B cell (primary cell): ENCODE data around the gene CCDC137. TPM values are rescaled to one million over a fixed set of nuclear protein-coding genes. Genes with fewer than 3 reads are reported as not detected.
A peak's percentile ranks its signal among the peaks of the same experiment; 100 is the strongest.

ENCODE experiments used
- ATAC-seq: fragments of 200-7000 bp; cut with Tn5 transposase; one replicate; pipeline ENCODE4 v1.10.0; 2021; ENCODE audit warnings: low read depth, mild to moderate bottlenecking, moderate number of reproducible peaks, moderate library complexity
- CTCF ChIA-PET: fragments of 350-600 bp; sonication (Branson Sonifier 250); formaldehyde crosslinking; loops from one replicate; lab custom pipeline; 2021; ENCODE audit warnings: antibody characterized with exemption, inconsistent platforms; lab: Charles Lee
- POLR2A ChIA-PET: fragments of 350-600 bp; sonication (Branson Sonifier 250); formaldehyde crosslinking; loops from one replicate; lab custom pipeline; 2021; ENCODE audit warnings: antibody characterized with exemption; lab: Charles Lee
- DNase-seq: peaks from one replicate; pipeline ENCODE4 v3.0.0; 2013
- H2AFZ ChIP-seq: 2 replicates; pipeline ENCODE4 v1.6.1; 2012; ENCODE audit warnings: mild to moderate bottlenecking, low read depth, low read length; ENCODE audit not compliant: insufficient read depth, poor library complexity, severe bottlenecking
- H3K27ac ChIP-seq, 2 donors: 1 replicate in 1 of 2; 2 replicates in 1 of 2; pipeline ENCODE4 v1.5.1; 2012 to 2013; ENCODE audit warnings: low read length in 2 of 2, mild to moderate bottlenecking in 2 of 2, moderate library complexity in 1 of 2
- H3K27me3 ChIP-seq, 4 experiments: fragments of 200-600 bp in 1 of 4; sonication (generic) in 1 of 4; replicated peaks in 1 of 4; 1 replicate in 2 of 4; 2 replicates in 2 of 4; pipeline versions ENCODE4 v1.6.1 to v1.7.0; 2013 to 2016; ENCODE audit warnings: low read length in 3 of 4, mild to moderate bottlenecking in 2 of 4, mixed read lengths in 1 of 4, moderate library complexity in 1 of 4; ENCODE audit not compliant: insufficient read depth in 4 of 4, control insufficient read depth in 3 of 4; ENCODE audit errors: control extremely low read depth in 1 of 4
- H3K36me3 ChIP-seq, 2 experiments: replicated peaks in 1 of 2; 1 replicate in 1 of 2; 2 replicates in 1 of 2; pipeline versions ENCODE4 v1.6.1 to v1.7.1; 2013; ENCODE audit warnings: low read length in 1 of 2; ENCODE audit not compliant: insufficient read depth in 2 of 2, control insufficient read depth in 1 of 2; ENCODE audit errors: control extremely low read depth in 1 of 2, extremely low read depth in 1 of 2
- H3K4me1 ChIP-seq, 2 donors: fragments of 200-600 bp in 1 of 2; sonication (generic) in 1 of 2; 1 replicate in 1 of 2; 2 replicates in 1 of 2; pipeline versions ENCODE4 v1.5.1 to v1.6.1; 2013 to 2017; ENCODE audit warnings: low read length in 2 of 2; ENCODE audit not compliant: control insufficient read depth in 2 of 2, insufficient read depth in 2 of 2
- H3K4me2 ChIP-seq: replicated peaks from 2 replicates; pipeline ENCODE3; 2012; ENCODE audit warnings: mild to moderate bottlenecking, low read depth, low read length; ENCODE audit not compliant: poor library complexity, severe bottlenecking
- H3K4me3 ChIP-seq, 5 experiments: fragments of 200-600 bp in 1 of 5; sonication (generic) in 1 of 5; 1 replicate in 3 of 5; 2 replicates in 2 of 5; pipeline versions ENCODE4 v1.5.1 to v1.7.0; 2011 to 2016; ENCODE audit warnings: low read length in 4 of 5, mild to moderate bottlenecking in 4 of 5, low read depth in 2 of 5, control low read depth in 1 of 5, moderate library complexity in 1 of 5; ENCODE audit not compliant: insufficient read depth in 1 of 5; ENCODE audit errors: control extremely low read depth in 1 of 5, extremely low read depth in 1 of 5
- H3K79me2 ChIP-seq: fragments of 200-600 bp; sonication (generic); one replicate; pipeline ENCODE4 v1.6.0; 2016; ENCODE audit warnings: low read length; ENCODE audit not compliant: control insufficient read depth, insufficient read depth
- H3K9ac ChIP-seq: fragments of 200-600 bp; sonication (generic); 2 replicates; pipeline ENCODE4 v1.6.1; 2017; ENCODE audit warnings: mild to moderate bottlenecking, low read length, moderate library complexity
- H3K9me3 ChIP-seq, 3 donors: one replicate each; pipeline versions ENCODE4 v1.6.1 to v1.7.1; 2013; ENCODE audit warnings: low read length in 2 of 3; ENCODE audit not compliant: control insufficient read depth in 2 of 3, insufficient read depth in 1 of 3; ENCODE audit errors: control extremely low read depth in 1 of 3
- H4K20me1 ChIP-seq: 2 replicates; pipeline ENCODE4 v1.6.0; 2012; ENCODE audit warnings: mild to moderate bottlenecking, low read length; ENCODE audit not compliant: insufficient read depth, control insufficient read depth, poor library complexity, severe bottlenecking
- H3K27ac Mint-ChIP-seq: one replicate; pipeline ENCODE4 v1.8.0; 2021; ENCODE audit warnings: mixed read lengths
- H3K27me3 Mint-ChIP-seq: one replicate; pipeline ENCODE4 v1.8.0; 2021; ENCODE audit warnings: mixed read lengths
- H3K4me1 Mint-ChIP-seq: one replicate; pipeline ENCODE4 v1.8.0; 2021; ENCODE audit warnings: mixed read lengths
- H3K4me3 Mint-ChIP-seq: one replicate; pipeline ENCODE4 v1.8.0; 2021; ENCODE audit warnings: mixed read lengths
- H3K9me3 Mint-ChIP-seq: one replicate; pipeline ENCODE4 v1.8.0; 2022; ENCODE audit warnings: mixed read lengths; ENCODE audit not compliant: insufficient read depth
- EZH2 ChIP-seq: IDR thresholded peaks from 2 replicates; pipeline ENCODE4 v1.6.1; 2012; ENCODE audit warnings: borderline replicate concordance, low read depth, mild to moderate bottlenecking, moderate library complexity, low read length; ENCODE audit not compliant: insufficient read depth, poor library complexity, severe bottlenecking
- WGBS: methylation state at CpG from one replicate; pipeline ENCODE4 v1.1.5; 2013; ENCODE audit warnings: missing lambda C conversion rate; ENCODE audit not compliant: insufficient coverage; 5-methylcytosine and 5-hydroxymethylcytosine counted together
- intact Hi-C: fragments of 100-400 bp; cut with micrococcal nuclease; formaldehyde crosslinking; loops from one replicate; pipeline ENCODE4 v1.10.0; 2022
- polyA plus RNA-seq: library from polyadenylated mRNA; depleted of rRNA; stranded (reverse); fragments of >200 nt; gene quantifications from 2 replicates; pipeline ENCODE4 v1.2.3, GENCODE V29; 2012
- total RNA-seq, 2 donors: library from RNA; stranded (reverse); fragments of 120-200 nt in 1 of 2; gene quantifications; 1 replicate in 1 of 2; 2 replicates in 1 of 2; pipeline versions ENCODE4 v1.2.3 to v1.2.4, GENCODE V29; 2013 to 2022
- TF ChIP-seq, protein P1 (sequence below): fragments of 200-600 bp; IDR thresholded peaks from one replicate; pipeline ENCODE4 v1.8.0; 2022; ENCODE audit warnings: antibody characterized with exemption, mild to moderate bottlenecking

The CCDC137 gene
- total and polyA plus RNA-seq, 2 donors (not counting 1 experiment from before 2014, with no cell fraction given) = 18.8 to 36.0 TPM

GRCh38 chr17:81631482-81631881 is 35.1 kb upstream of the CCDC137 start:
- H3K4me3 Mint-ChIP-seq = no peak overlapping the region
- intact Hi-C loops = no loop called here
- Histone ChIP-seq H3K27ac (no peak overlapping the region), H4K20me1 (peaks cover 20% of the 10 kb centered on the region), H3K9me3 (no peaks in the 10 kb centered on the region), H3K9ac (no peak overlapping the region), H2AFZ (no peak overlapping the region), H3K27me3 (no peaks in the 10 kb centered on the region), H3K4me2 (no peak overlapping the region), H3K4me1 (peaks cover 11 to 21% of the 10 kb centered on the region in 2 donors), H3K4me3 (no peak overlapping the region), H3K79me2 (peaks cover 57% of the 10 kb centered on the region), H3K36me3 (peaks cover 0 to 17% of the 10 kb centered on the region in 2 experiments)
- TF ChIP-seq, protein P1, sequence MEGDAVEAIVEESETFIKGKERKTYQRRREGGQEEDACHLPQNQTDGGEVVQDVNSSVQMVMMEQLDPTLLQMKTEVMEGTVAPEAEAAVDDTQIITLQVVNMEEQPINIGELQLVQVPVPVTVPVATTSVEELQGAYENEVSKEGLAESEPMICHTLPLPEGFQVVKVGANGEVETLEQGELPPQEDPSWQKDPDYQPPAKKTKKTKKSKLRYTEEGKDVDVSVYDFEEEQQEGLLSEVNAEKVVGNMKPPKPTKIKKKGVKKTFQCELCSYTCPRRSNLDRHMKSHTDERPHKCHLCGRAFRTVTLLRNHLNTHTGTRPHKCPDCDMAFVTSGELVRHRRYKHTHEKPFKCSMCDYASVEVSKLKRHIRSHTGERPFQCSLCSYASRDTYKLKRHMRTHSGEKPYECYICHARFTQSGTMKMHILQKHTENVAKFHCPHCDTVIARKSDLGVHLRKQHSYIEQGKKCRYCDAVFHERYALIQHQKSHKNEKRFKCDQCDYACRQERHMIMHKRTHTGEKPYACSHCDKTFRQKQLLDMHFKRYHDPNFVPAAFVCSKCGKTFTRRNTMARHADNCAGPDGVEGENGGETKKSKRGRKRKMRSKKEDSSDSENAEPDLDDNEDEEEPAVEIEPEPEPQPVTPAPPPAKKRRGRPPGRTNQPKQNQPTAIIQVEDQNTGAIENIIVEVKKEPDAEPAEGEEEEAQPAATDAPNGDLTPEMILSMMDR = no peak
- no peak for TF ChIP-seq EZH2
- H3K27me3 Mint-ChIP-seq = no peaks in the 10 kb centered on the region
- ATAC-seq (no peak), DNase-seq (no peak)
- POLR2A ChIA-PET = interaction anchor here (1.0 kb wide), 1 partner anchor 17 kb away, joined by 3 read pairs; no protein-coding TSS in a partner anchor
- H3K9me3 Mint-ChIP-seq = no peaks in the 10 kb centered on the region
- 92% methylated on average over 6 of the region's 7 CpGs for WGBS
- H3K4me1 Mint-ChIP-seq = peaks cover 20% of the 10 kb centered on the region
- CTCF ChIA-PET = interaction anchor here (0.6 kb wide), 1 partner anchor 37 kb away, joined by 3 read pairs; no protein-coding TSS in a partner anchor
- no peak overlapping the region for H3K27ac Mint-ChIP-seq

GRCh38 chr17:81635431-81635830 is 31.1 kb upstream of the CCDC137 start:
- POLR2A ChIA-PET = interaction anchor here (0.6 kb wide), 1 partner anchor 69 kb away, joined by 3 read pairs; no protein-coding TSS in a partner anchor
- H3K9me3 Mint-ChIP-seq = no peaks in the 10 kb centered on the region

More at GRCh38 chr17:81635431-81635830, 31.1 kb upstream of the CCDC137 start:
- intact Hi-C loops = no loop called here
- Mint-ChIP-seq H3K4me3 (peak overlapping the region; percentile 95), H3K27ac (peak overlapping the region; percentile 60), H3K27me3 (no peaks in the 10 kb centered on the region), H3K4me1 (peaks cover 23% of the 10 kb centered on the region)
- ATAC-seq (no peak), DNase-seq (no peak)
- Histone ChIP-seq H3K4me3 (no peak overlapping the region), H3K9me3 (no peaks in the 10 kb centered on the region), H3K4me1 (peaks cover 11 to 25% of the 10 kb centered on the region in 2 donors), H3K79me2 (peaks cover 53% of the 10 kb centered on the region), H2AFZ (no peak overlapping the region), H3K4me2 (peak overlapping the region; percentile 87), H3K27me3 (no peaks in the 10 kb centered on the region), H4K20me1 (peaks cover 22% of the 10 kb centered on the region), H3K9ac (peak overlapping the region; percentile 89), H3K27ac (no peak overlapping the region), H3K36me3 (peaks cover 0 to 2% of the 10 kb centered on the region in 2 experiments)
- CTCF ChIA-PET = no interaction called here
- no peak for TF ChIP-seq EZH2
- TF ChIP-seq, protein P1 = no peak
- WGBS = 90% methylated on average over 5 of the region's 5 CpGs
